RWPE1 (cell line): ENCODE data around the gene ACTBL2.
"Not testable (repeated sequence)": the region's sequence is repeated elsewhere in the genome, so short reads cannot be mapped to it uniquely, and the experiment has no call there.

ENCODE experiments used
- CTCF ChIA-PET: fragments of 350-600 bp; sonication (Branson Sonifier 250); formaldehyde crosslinking; extraction: SDS; loops from one replicate; lab custom pipeline; 2021; lab: Yijun Ruan, JAX
- POLR2A ChIA-PET: fragments of 400-600 bp; formaldehyde crosslinking; extraction: SDS; loops from one replicate; lab custom pipeline; 2020; ENCODE audit warnings: antibody characterized with exemption; ENCODE audit not compliant: low non-redundant PET; lab: Yijun Ruan, JAX
- DNase-seq: peaks from one replicate; pipeline ENCODE4 v3.0.0; 2012; ENCODE audit warnings: low spot score
- H3K27ac ChIP-seq: fragments of 450-650 bp; 2 replicates; pipeline ENCODE4 v1.5.1; 2017
- TF ChIP-seq, protein P1 (sequence below): fragments of 450-650 bp; conservative IDR thresholded peaks from 2 replicates; pipeline ENCODE4 v1.5.1; 2017; ENCODE audit warnings: low read depth, mild to moderate bottlenecking

ACTBL2 gene

DNA sequence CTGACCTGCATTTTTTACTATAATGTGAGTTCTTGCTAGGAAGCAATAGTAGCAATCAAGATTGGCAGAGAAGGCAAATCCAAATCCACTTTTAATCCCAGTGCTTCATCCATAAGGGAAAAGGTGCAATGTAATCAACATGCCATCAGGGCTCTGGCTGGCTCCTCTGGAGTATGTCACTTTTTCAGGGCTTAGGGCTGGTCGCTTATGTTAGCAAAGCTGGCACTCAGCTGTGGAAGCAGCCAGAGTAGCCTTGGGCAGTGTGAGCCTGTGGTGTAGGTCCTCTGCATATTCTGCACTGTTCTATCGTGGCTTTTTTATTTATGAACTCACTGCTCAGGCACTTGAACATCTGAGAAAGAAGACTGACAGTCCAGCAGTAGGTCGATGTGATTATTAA, 16.1 kb downstream of the ACTBL2 start:
- ChIA-PET CTCF (no interaction called here), POLR2A (no interaction called here)
- DNase-seq, result no peak
- H3K27ac ChIP-seq, result no peak overlapping the region
- TF ChIP-seq, protein P1, sequence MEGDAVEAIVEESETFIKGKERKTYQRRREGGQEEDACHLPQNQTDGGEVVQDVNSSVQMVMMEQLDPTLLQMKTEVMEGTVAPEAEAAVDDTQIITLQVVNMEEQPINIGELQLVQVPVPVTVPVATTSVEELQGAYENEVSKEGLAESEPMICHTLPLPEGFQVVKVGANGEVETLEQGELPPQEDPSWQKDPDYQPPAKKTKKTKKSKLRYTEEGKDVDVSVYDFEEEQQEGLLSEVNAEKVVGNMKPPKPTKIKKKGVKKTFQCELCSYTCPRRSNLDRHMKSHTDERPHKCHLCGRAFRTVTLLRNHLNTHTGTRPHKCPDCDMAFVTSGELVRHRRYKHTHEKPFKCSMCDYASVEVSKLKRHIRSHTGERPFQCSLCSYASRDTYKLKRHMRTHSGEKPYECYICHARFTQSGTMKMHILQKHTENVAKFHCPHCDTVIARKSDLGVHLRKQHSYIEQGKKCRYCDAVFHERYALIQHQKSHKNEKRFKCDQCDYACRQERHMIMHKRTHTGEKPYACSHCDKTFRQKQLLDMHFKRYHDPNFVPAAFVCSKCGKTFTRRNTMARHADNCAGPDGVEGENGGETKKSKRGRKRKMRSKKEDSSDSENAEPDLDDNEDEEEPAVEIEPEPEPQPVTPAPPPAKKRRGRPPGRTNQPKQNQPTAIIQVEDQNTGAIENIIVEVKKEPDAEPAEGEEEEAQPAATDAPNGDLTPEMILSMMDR, result no peak

DNA sequence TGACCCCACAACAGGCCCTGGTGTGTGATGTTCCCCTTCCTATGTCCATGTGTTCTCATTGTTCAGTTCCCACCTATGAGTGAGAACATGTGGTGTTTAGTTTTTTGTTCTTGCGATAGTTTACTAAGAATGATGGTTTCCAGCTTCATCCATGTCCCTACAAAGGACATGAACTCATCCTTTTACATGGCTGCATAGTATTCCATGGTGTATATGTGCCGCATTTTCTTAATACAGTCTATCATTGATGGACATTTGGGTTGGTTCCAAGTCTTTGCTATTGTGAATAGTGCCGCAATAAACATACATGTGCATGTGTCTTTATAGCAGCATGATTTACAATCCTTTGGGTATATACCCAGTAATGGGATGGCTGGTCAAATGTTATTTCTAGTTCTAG, 22.6 kb downstream of the ACTBL2 start:
- CTCF ChIA-PET, result interaction anchor here (0.7 kb wide), 1 partner anchor 17 kb away, joined by 3 read pairs; no protein-coding TSS in a partner anchor
- DNase-seq, POLR2A ChIA-PET, H3K27ac ChIP-seq: not testable (repeated sequence)

DNA sequence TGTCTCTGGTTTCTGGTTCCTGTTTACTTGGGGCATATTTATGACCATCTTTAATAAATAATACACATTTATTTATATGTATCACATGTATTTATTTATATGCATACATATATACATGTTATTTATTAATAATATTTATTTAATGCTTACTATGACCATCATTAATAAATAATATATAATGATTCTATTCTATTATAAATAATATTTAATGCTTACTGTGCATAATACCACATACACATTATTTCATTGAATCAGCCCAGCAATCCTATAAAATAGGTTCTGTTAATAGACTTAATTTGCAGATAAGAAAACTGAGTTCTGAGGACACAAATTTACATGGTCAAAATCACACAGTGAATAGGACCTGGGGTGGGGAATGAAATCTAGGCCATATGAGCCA, 24.2 kb downstream of the ACTBL2 start:
- H3K27ac ChIP-seq, result no peak overlapping the region
- DNase-seq, result no peak
- POLR2A ChIA-PET, result no interaction called here
- CTCF ChIA-PET, result interaction anchor here (0.6 kb wide), 2 partner anchors 13 to 16 kb away, joined by 3 read pairs; no protein-coding TSS in a partner anchor
- TF ChIP-seq, protein P1, result no peak

DNA sequence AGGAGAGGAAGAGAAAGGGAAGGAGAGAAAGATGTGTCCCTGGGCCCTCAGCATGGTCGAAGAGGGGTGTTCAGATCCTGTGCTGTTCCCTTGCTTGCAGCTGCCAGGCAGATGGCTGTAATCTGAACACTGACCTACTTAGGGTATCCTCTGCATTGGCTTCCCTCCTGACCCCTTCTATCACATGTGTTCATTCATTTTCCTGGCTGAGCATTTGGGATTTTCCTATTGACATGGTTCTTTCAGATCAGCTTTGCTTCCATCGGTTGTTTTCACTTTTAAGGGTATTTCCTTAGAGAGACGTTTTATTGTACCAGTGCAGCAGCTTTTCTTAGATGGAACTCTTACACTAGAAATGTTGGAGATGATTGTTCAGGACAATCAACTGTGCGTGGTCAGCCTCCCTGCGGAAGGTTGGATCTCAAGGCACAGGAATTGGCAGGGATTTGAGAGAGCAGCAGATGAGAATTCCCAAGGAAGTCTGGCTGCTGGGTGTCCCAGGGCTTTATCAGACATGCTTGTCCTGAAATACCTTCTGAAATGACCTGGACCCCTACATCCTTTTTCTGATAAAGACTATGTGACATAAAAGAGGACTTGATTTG, 26.0 kb downstream of the ACTBL2 start:
- CTCF ChIA-PET, result interaction anchor here (0.6 to 0.8 kb wide), 2 partner anchors 42 to 424 kb away, joined by 3 to 5 read pairs; no protein-coding TSS in a partner anchor
- POLR2A ChIA-PET, result no interaction called here
- no peak for DNase-seq
- TF ChIP-seq, protein P1, result no peak
- H3K27ac ChIP-seq, result no peak overlapping the region

DNA sequence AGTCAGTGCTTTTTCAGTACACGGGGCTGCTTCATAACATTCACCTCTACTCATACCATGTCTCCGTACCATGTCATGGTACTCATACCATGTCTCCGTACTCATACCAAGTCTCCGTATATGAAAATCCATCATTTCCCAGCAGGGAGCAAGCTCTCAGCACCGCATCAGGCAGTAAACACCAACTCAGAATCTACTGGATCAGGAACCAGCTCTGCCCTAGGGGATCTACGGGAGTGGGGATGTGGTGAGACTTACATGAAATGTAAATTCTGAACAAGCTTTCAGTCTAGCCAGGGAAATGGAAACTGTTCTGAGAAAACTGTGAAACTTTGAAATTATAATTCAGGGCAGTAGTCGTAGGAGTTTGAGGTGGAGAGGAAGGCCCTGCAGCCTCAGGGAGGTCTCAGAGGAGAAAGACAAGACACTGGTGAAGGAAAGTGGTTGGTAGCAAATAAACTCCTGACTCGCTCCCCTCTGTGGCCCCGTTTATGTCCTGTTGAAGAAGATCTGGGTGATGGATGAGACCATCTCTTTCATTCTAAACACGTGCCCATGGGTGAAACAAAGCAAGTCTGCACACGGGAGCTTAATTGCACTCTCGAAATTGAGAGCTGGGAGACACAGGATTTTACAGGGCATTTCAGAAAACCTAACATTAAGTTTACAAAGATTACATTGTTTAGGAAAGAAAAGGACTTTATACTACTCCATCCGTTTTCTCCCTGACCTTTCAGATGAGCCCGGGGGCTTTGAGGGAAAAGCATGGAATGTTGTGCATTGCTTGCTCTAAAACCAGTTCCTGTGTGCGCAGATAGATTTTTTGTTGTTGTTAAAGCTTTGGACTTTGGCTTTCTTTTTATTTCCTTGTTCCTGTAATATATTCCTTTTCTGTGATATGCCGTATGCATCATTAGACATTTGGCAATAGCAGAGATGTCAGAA, 26.8 kb downstream of the ACTBL2 start:
- no peak overlapping the region for H3K27ac ChIP-seq
- DNase-seq, result no peak
- ChIA-PET CTCF (interaction anchor here (0.6 kb wide), 1 partner anchor 80 kb away, joined by 3 read pairs; no protein-coding TSS in a partner anchor), POLR2A (no interaction called here)
- TF ChIP-seq, protein P1, result no peak

DNA sequence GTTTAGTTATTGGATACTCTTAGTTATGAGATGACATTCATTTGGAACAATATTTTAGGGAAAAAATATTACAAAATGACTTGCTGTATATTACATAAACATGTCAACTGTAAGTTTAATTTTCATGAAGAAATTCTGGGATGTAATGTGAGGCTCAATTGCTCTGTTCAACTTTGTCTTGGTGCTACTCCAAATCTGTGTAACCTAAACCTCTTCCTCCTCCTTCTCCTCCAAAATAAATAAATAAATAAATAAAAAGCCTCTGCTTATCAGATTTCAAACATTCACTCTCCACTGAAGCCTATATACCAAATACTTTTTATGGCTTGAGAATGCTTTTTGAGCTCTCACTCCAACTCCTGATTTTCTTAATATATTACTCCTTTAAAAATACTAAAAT, 27.7 kb downstream of the ACTBL2 start:
- H3K27ac ChIP-seq, result no peak overlapping the region
- TF ChIP-seq, protein P1, result no peak
- ChIA-PET CTCF (no interaction called here), POLR2A (no interaction called here)
- no peak for DNase-seq
